Regular cardiac myocyte (primary cell): ENCODE results near the gene DUS4L. TPM values are rescaled to one million over a fixed set of nuclear protein-coding genes. Genes with fewer than 3 reads are reported as not detected.

Experiments used
- total RNA-seq: library from RNA; depleted of rRNA; stranded (reverse); fragments of >200 nt; gene quantifications from 2 replicates; pipeline ENCODE4 v1.2.3, GENCODE V29; 2014

Gene DUS4L
- total RNA-seq, result 6.2 and 8.1 TPM in 2 replicates

GRCh38 chr7:107563775-107564552 lies at the start of gene DUS4L, which contains the start of gene COG5:
TSS of gene DUS4L (plus strand) at chr7:107563971. CDS start at chr7:107567071, 3,100 bp downstream.
TSS of gene COG5 (minus strand) at chr7:107563920. CDS start at chr7:107563896, 24 bp downstream.

GRCh38 chr7:107579885-107580715 lies 16.3 kb downstream of the DUS4L start, which contains the start of gene BCAP29:
TSS of gene BCAP29 (plus strand) at chr7:107580246. CDS start at chr7:107580773, 527 bp downstream.

Other genes with a start within 250 kb of the DUS4L start
- under 0.01 TPM in 1 of 2 replicates, not detected in the other for gene GPR22, start 93.9 kb upstream of the DUS4L start, total RNA-seq
- gene COG5, start 51 bp upstream of the DUS4L start, total RNA-seq, result 29.7 and 31.9 TPM in 2 replicates
- 64.4 and 77.5 TPM in 2 replicates for gene BCAP29, start 16.3 kb downstream of the DUS4L start, total RNA-seq
- 1.7 and 10.2 TPM in 2 replicates for gene SLC26A4, start 96.9 kb downstream of the DUS4L start, total RNA-seq
- gene CBLL1, start 180.2 kb downstream of the DUS4L start, total RNA-seq, result 15.0 and 15.2 TPM in 2 replicates
- not detected in 2 replicates for gene SLC26A3, start 239.3 kb downstream of the DUS4L start, total RNA-seq